Liver (tissue), 9 donors: ENCODE measurements around the gene STAT2. TPM values are rescaled to one million over a fixed set of nuclear protein-coding genes. Genes with fewer than 3 reads are reported as not detected.

Experiments used
- DNase-seq: peaks from one replicate; pipeline ENCODE4 v3.0.0-alpha.2; 2017; ENCODE audit warnings: low spot score
- H3K27ac ChIP-seq, 2 donors: one replicate each; pipeline ENCODE4 v1.7.0; 2013; ENCODE audit warnings: inconsistent platforms in 2 of 2, low read length in 2 of 2, control low read depth in 1 of 2, low read depth in 1 of 2, mild to moderate bottlenecking in 1 of 2
- H3K27me3 ChIP-seq, 4 donors: one replicate each; pipeline versions ENCODE4 v1.6.1 to v1.7.0; 2013; ENCODE audit warnings: low read length in 3 of 4, inconsistent platforms in 1 of 4, mild to moderate bottlenecking in 1 of 4, moderate library complexity in 1 of 4; ENCODE audit not compliant: control insufficient read depth in 4 of 4, insufficient read depth in 4 of 4
- H3K36me3 ChIP-seq, 4 donors: one replicate each; pipeline versions ENCODE4 v1.6.1 to v1.7.0; 2013; ENCODE audit warnings: low read length in 3 of 4, mild to moderate bottlenecking in 3 of 4, low read depth in 1 of 4, moderate library complexity in 1 of 4; ENCODE audit not compliant: control insufficient read depth in 4 of 4, insufficient read depth in 3 of 4
- H3K4me1 ChIP-seq, 4 donors: one replicate each; pipeline versions ENCODE4 v1.6.1 to v1.7.0; 2013; ENCODE audit warnings: low read length in 3 of 4, mild to moderate bottlenecking in 3 of 4, moderate library complexity in 1 of 4; ENCODE audit not compliant: control insufficient read depth in 4 of 4, insufficient read depth in 4 of 4
- H3K4me3 ChIP-seq, 3 donors: one replicate each; pipeline versions ENCODE4 v1.6.1 to v1.7.0; 2013; ENCODE audit warnings: low read length in 3 of 3, control low read depth in 1 of 3, low read depth in 1 of 3, mild to moderate bottlenecking in 1 of 3
- H3K9ac ChIP-seq, 2 donors: one replicate each; pipeline ENCODE4 v1.7.0; 2013; ENCODE audit warnings: low read length in 2 of 2, mild to moderate bottlenecking in 2 of 2, moderate library complexity in 2 of 2, control low read depth in 1 of 2, low read depth in 1 of 2
- H3K9me3 ChIP-seq, 4 donors: one replicate each; pipeline versions ENCODE4 v1.6.1 to v1.7.0; 2013; ENCODE audit warnings: low read length in 3 of 4; ENCODE audit not compliant: control insufficient read depth in 4 of 4
- EGR1 ChIP-seq, 2 donors: IDR thresholded peaks; 2 replicates each; pipeline ENCODE4 v1.6.1; 2016 to 2018; ENCODE audit warnings: antibody characterized with exemption in 2 of 2, low read depth in 2 of 2
- FOXA1 ChIP-seq: IDR thresholded peaks from 2 replicates; pipeline ENCODE4 v1.6.1; 2016; ENCODE audit warnings: antibody characterized with exemption
- FOXA2 ChIP-seq: IDR thresholded peaks from 2 replicates; pipeline ENCODE4 v1.6.1; 2016; ENCODE audit warnings: antibody characterized with exemption
- GABPA ChIP-seq, 2 donors: IDR thresholded peaks in 1 of 2; conservative IDR thresholded peaks in 1 of 2; 2 replicates each; pipeline ENCODE4 v1.6.1; 2016; ENCODE audit warnings: antibody characterized with exemption in 2 of 2, mild to moderate bottlenecking in 1 of 2, moderate library complexity in 1 of 2
- HNF4G ChIP-seq: IDR thresholded peaks from 2 replicates; pipeline ENCODE4 v1.6.1; 2016; ENCODE audit warnings: antibody characterized with exemption
- NR2F2 ChIP-seq: IDR thresholded peaks from 2 replicates; pipeline ENCODE4 v1.6.1; 2016; ENCODE audit warnings: antibody characterized with exemption
- RAD21 ChIP-seq, 2 donors: IDR thresholded peaks; 2 replicates each; pipeline ENCODE4 v1.6.1; 2016; ENCODE audit warnings: antibody characterized with exemption in 2 of 2, mild to moderate bottlenecking in 2 of 2
- RXRA ChIP-seq, 2 donors: IDR thresholded peaks; 2 replicates each; pipeline ENCODE4 v1.6.1; 2017 to 2018; ENCODE audit warnings: antibody characterized with exemption in 2 of 2, mild to moderate bottlenecking in 1 of 2
- SP1 ChIP-seq: IDR thresholded peaks from 2 replicates; pipeline ENCODE4 v1.6.1; 2018; ENCODE audit warnings: antibody characterized with exemption, mild to moderate bottlenecking
- TAF1 ChIP-seq: conservative IDR thresholded peaks from 2 replicates; pipeline ENCODE4 v1.6.1; 2016; ENCODE audit warnings: antibody characterized with exemption, mild to moderate bottlenecking
- YY1 ChIP-seq: IDR thresholded peaks from 2 replicates; pipeline ENCODE4 v1.6.1; 2016; ENCODE audit warnings: antibody characterized with exemption, mild to moderate bottlenecking
- WGBS: extraction: QIAGEN DNeasy Blood & Tissue Kit; methylation state at CpG from one replicate; pipeline ENCODE4 v1.1.7; 2013; 5-methylcytosine and 5-hydroxymethylcytosine counted together
- polyA plus RNA-seq, 2 donors: library from polyadenylated mRNA; stranded (reverse) in 1 of 2; unstranded in 1 of 2; fragments of 200-250 nt in 1 of 2; fragments of >200 nt in 1 of 2; fragmentation: Nextera tagmentation in 1 of 2; extraction: Ambion mirVana in 1 of 2; gene quantifications; one replicate each; pipeline versions ENCODE4 v1.2.1 to v1.2.3, GENCODE V29; 2013 to 2015
- total RNA-seq, 2 donors: library from RNA; depleted of rRNA; stranded (reverse); fragments of >200 nt; gene quantifications; one replicate each; pipeline ENCODE4 v1.2.3, GENCODE V29; 2014
- TF ChIP-seq, protein P1 (sequence below): IDR thresholded peaks from 2 replicates; pipeline ENCODE4 v1.6.1; 2016; ENCODE audit warnings: antibody characterized with exemption, mild to moderate bottlenecking
- TF ChIP-seq, protein P2 (sequence below): fragments of 150-350 bp; IDR thresholded peaks from 2 replicates; pipeline ENCODE4 v1.5.1; 2017; ENCODE audit warnings: improper control_type of control experiment, low read depth, low read length; ENCODE audit not compliant: missing input control
- TF ChIP-seq, protein P3 (sequence below): IDR thresholded peaks from 2 replicates; pipeline ENCODE4 v1.6.1; 2016; ENCODE audit warnings: antibody characterized with exemption
- TF ChIP-seq, protein P4 (sequence below): IDR thresholded peaks from 2 replicates; pipeline ENCODE4 v1.6.1; 2016; ENCODE audit warnings: antibody characterized with exemption
- donor health status: healthy.
- donor health status: healthy.
- donor health status: healthy.
- donor health status: healthy.
- donor health status: healthy.

Gene STAT2
- total and polyA plus RNA-seq, 4 donors, result 48.4 to 219 (median 66.6) TPM

- no peaks in the 10 kb centered on the region for H3K36me3 ChIP-seq
- WGBS, result 91% methylated on average over 16 of the region's 16 CpGs
Observed at GRCh38 chr12:56382611-56383010, 22.7 kb upstream of the STAT2 start.

GRCh38 chr12:56377989-56378316 is 18.0 kb upstream of the STAT2 start:
- no peak for DNase-seq
- Histone ChIP-seq H3K4me3 (no peak overlapping the region), H3K9ac (no peak overlapping the region), H3K4me1 (peaks cover 0 to 1% (median 0%) of the 10 kb centered on the region in 4 donors), H3K36me3 (no peaks in the 10 kb centered on the region), H3K27ac (no peak overlapping the region), H3K27me3 (no peaks in the 10 kb centered on the region), H3K9me3 (no peaks in the 10 kb centered on the region)
- 59% methylated on average over 1 of the region's 1 CpG for WGBS
- TF ChIP-seq TAF1, result no peak
- TF ChIP-seq EGR1 (IDR thresholded peaks at IDR 0.05; ENCODE audit: low read depth in 2 of 2), result no peak
- TF ChIP-seq, protein P1, sequence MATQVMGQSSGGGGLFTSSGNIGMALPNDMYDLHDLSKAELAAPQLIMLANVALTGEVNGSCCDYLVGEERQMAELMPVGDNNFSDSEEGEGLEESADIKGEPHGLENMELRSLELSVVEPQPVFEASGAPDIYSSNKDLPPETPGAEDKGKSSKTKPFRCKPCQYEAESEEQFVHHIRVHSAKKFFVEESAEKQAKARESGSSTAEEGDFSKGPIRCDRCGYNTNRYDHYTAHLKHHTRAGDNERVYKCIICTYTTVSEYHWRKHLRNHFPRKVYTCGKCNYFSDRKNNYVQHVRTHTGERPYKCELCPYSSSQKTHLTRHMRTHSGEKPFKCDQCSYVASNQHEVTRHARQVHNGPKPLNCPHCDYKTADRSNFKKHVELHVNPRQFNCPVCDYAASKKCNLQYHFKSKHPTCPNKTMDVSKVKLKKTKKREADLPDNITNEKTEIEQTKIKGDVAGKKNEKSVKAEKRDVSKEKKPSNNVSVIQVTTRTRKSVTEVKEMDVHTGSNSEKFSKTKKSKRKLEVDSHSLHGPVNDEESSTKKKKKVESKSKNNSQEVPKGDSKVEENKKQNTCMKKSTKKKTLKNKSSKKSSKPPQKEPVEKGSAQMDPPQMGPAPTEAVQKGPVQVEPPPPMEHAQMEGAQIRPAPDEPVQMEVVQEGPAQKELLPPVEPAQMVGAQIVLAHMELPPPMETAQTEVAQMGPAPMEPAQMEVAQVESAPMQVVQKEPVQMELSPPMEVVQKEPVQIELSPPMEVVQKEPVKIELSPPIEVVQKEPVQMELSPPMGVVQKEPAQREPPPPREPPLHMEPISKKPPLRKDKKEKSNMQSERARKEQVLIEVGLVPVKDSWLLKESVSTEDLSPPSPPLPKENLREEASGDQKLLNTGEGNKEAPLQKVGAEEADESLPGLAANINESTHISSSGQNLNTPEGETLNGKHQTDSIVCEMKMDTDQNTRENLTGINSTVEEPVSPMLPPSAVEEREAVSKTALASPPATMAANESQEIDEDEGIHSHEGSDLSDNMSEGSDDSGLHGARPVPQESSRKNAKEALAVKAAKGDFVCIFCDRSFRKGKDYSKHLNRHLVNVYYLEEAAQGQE, result no peak
- no peak for TF ChIP-seq RAD21 (IDR thresholded peaks at IDR 0.05)
- TF ChIP-seq YY1, result no peak
- no peak for TF ChIP-seq HNF4G
- TF ChIP-seq, protein P2, sequence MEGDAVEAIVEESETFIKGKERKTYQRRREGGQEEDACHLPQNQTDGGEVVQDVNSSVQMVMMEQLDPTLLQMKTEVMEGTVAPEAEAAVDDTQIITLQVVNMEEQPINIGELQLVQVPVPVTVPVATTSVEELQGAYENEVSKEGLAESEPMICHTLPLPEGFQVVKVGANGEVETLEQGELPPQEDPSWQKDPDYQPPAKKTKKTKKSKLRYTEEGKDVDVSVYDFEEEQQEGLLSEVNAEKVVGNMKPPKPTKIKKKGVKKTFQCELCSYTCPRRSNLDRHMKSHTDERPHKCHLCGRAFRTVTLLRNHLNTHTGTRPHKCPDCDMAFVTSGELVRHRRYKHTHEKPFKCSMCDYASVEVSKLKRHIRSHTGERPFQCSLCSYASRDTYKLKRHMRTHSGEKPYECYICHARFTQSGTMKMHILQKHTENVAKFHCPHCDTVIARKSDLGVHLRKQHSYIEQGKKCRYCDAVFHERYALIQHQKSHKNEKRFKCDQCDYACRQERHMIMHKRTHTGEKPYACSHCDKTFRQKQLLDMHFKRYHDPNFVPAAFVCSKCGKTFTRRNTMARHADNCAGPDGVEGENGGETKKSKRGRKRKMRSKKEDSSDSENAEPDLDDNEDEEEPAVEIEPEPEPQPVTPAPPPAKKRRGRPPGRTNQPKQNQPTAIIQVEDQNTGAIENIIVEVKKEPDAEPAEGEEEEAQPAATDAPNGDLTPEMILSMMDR, result no peak
- no peak for TF ChIP-seq RXRA (IDR thresholded peaks at IDR 0.05)
- TF ChIP-seq SP1, result no peak
- no peak for TF ChIP-seq FOXA2
- TF ChIP-seq, protein P3, sequence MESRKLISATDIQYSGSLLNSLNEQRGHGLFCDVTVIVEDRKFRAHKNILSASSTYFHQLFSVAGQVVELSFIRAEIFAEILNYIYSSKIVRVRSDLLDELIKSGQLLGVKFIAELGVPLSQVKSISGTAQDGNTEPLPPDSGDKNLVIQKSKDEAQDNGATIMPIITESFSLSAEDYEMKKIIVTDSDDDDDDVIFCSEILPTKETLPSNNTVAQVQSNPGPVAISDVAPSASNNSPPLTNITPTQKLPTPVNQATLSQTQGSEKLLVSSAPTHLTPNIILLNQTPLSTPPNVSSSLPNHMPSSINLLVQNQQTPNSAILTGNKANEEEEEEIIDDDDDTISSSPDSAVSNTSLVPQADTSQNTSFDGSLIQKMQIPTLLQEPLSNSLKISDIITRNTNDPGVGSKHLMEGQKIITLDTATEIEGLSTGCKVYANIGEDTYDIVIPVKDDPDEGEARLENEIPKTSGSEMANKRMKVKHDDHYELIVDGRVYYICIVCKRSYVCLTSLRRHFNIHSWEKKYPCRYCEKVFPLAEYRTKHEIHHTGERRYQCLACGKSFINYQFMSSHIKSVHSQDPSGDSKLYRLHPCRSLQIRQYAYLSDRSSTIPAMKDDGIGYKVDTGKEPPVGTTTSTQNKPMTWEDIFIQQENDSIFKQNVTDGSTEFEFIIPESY, result no peak
- TF ChIP-seq, protein P4, sequence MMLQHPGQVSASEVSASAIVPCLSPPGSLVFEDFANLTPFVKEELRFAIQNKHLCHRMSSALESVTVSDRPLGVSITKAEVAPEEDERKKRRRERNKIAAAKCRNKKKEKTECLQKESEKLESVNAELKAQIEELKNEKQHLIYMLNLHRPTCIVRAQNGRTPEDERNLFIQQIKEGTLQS, result no peak
- TF ChIP-seq NR2F2, result no peak
- no peak for TF ChIP-seq GABPA (IDR thresholded peaks at IDR 0.05 in 1 of 2, conservative IDR thresholded peaks at IDR 0.05 in 1 of 2)

More at GRCh38 chr12:56382611-56383010, 22.7 kb upstream of the STAT2 start:
- Histone ChIP-seq H3K9me3 (no peaks in the 10 kb centered on the region), H3K9ac (no peak overlapping the region), H3K27ac (no peak overlapping the region), H3K27me3 (no peaks in the 10 kb centered on the region), H3K4me3 (no peak overlapping the region), H3K4me1 (peaks cover 0 to 7% (median 6%) of the 10 kb centered on the region in 4 donors)
- DNase-seq, result no peak
- TF ChIP-seq RXRA (IDR thresholded peaks at IDR 0.05), result no peak
- TF ChIP-seq FOXA1, result no peak
- TF ChIP-seq HNF4G, result no peak
- no peak for TF ChIP-seq YY1
- TF ChIP-seq NR2F2, result no peak
- TF ChIP-seq, protein P1, result no peak
- TF ChIP-seq TAF1, result no peak
